ENCODE results near the gene MBD3L2B. TPM values are rescaled to one million over a fixed set of nuclear protein-coding genes. Genes with fewer than 3 reads are reported as not detected.
"Not testable (repeated sequence)": the region's sequence is repeated elsewhere in the genome, so short reads cannot be mapped to it uniquely, and the experiment has no call there.

MBD3L2B gene
- total RNA-seq, 1 donor: not detected

GRCh38 chr19:7049021-7049420, 27.8 kb upstream of the MBD3L2B start, which contains the start of gene MBD3L2:
TSS of gene MBD3L2 (plus strand) at chr19:7049321. CDS start at chr19:7049374, 53 bp downstream.
- not testable (repeated sequence) for H3K4me1 ChIP-seq (ENCODE audit: insufficient read depth, low read length); H3K9me3 ChIP-seq (ENCODE audit: low read depth, low read length); H3K4me3 ChIP-seq (ENCODE audit: low read length); H3K27me3 ChIP-seq (ENCODE audit: insufficient read depth, low read length)

- not testable (repeated sequence) for H3K4me3 ChIP-seq (ENCODE audit: low read length); H3K27me3 ChIP-seq (ENCODE audit: insufficient read depth, low read length)
Observed at GRCh38 chr19:7041563-7041962, 20.3 kb upstream of the MBD3L2B start.

GRCh38 chr19:7040079-7040478, 18.8 kb upstream of the MBD3L2B start, which contains the start of gene MBD3L4:
TSS of gene MBD3L4 (minus strand) at chr19:7040179. CDS start at chr19:7040144, 35 bp downstream.
- not testable (repeated sequence) for H3K4me3 ChIP-seq (ENCODE audit: low read length); H3K27me3 ChIP-seq (ENCODE audit: insufficient read depth, low read length); H3K9me3 ChIP-seq (ENCODE audit: low read depth, low read length); H3K4me1 ChIP-seq (ENCODE audit: insufficient read depth, low read length)

More at GRCh38 chr19:7041563-7041962, 20.3 kb upstream of the MBD3L2B start:
- H3K4me1 ChIP-seq (ENCODE audit: insufficient read depth, low read length); H3K9me3 ChIP-seq (ENCODE audit: low read depth, low read length): not testable (repeated sequence)

- not testable (repeated sequence) for H3K9me3 ChIP-seq (ENCODE audit: low read depth, low read length); H3K4me3 ChIP-seq (ENCODE audit: low read length); H3K4me1 ChIP-seq (ENCODE audit: insufficient read depth, low read length); H3K27me3 ChIP-seq (ENCODE audit: insufficient read depth, low read length)
Observed at GRCh38 chr19:7030278-7030677, 9.0 kb upstream of the MBD3L2B start, which contains the start of gene MBD3L5. TSS of gene MBD3L5 (plus strand) at chr19:7030578. CDS start at chr19:7030612, 34 bp downstream.

- H3K9me3 ChIP-seq (ENCODE audit: low read depth, low read length); H3K27me3 ChIP-seq (ENCODE audit: insufficient read depth, low read length); H3K4me1 ChIP-seq (ENCODE audit: insufficient read depth, low read length); H3K4me3 ChIP-seq (ENCODE audit: low read length): not testable (repeated sequence)
Observed at GRCh38 chr19:7028790-7029189, 7.6 kb upstream of the MBD3L2B start.

- Histone ChIP-seq H3K9me3 (ENCODE audit: low read depth, low read length) (no peaks in the 10 kb centered on the region), H3K4me1 (ENCODE audit: insufficient read depth, low read length) (no peaks in the 10 kb centered on the region), H3K27me3 (ENCODE audit: insufficient read depth, low read length) (no peaks in the 10 kb centered on the region), H3K4me3 (ENCODE audit: low read length) (no peak overlapping the region)
Observed at GRCh38 chr19:7018828-7019227, 2.4 kb downstream of the MBD3L2B start.

- H3K9me3 ChIP-seq (ENCODE audit: low read depth, low read length): no peaks in the 10 kb centered on the region
- peaks cover 12% of the 10 kb centered on the region for H3K4me1 ChIP-seq (ENCODE audit: insufficient read depth, low read length)
- H3K27me3 ChIP-seq (ENCODE audit: insufficient read depth, low read length): no peaks in the 10 kb centered on the region
- H3K4me3 ChIP-seq (ENCODE audit: low read length): no peak overlapping the region
Observed at GRCh38 chr19:7013678-7014077, 7.6 kb downstream of the MBD3L2B start.

GRCh38 chr19:7010722-7011593, 10.3 kb downstream of the MBD3L2B start:
- no peaks in the 10 kb centered on the region for H3K27me3 ChIP-seq (ENCODE audit: insufficient read depth, low read length)
- peaks cover 18% of the 10 kb centered on the region for H3K4me1 ChIP-seq (ENCODE audit: insufficient read depth, low read length)

GRCh38 chr19:7007859-7008258, 13.4 kb downstream of the MBD3L2B start:
- Histone ChIP-seq H3K9me3 (ENCODE audit: low read depth, low read length) (no peaks in the 10 kb centered on the region), H3K27me3 (ENCODE audit: insufficient read depth, low read length) (no peaks in the 10 kb centered on the region), H3K4me1 (ENCODE audit: insufficient read depth, low read length) (peaks cover 18% of the 10 kb centered on the region), H3K4me3 (ENCODE audit: low read length) (no peak overlapping the region)

More at GRCh38 chr19:7010722-7011593, 10.3 kb downstream of the MBD3L2B start:
- H3K4me3 ChIP-seq (ENCODE audit: low read length): no peak overlapping the region
- H3K9me3 ChIP-seq (ENCODE audit: low read depth, low read length): no peaks in the 10 kb centered on the region

GRCh38 chr19:7006135-7006704, 15.0 kb downstream of the MBD3L2B start:
- Histone ChIP-seq H3K4me1 (ENCODE audit: insufficient read depth, low read length) (peaks cover 24% of the 10 kb centered on the region), H3K4me3 (ENCODE audit: low read length) (no peak overlapping the region), H3K27me3 (ENCODE audit: insufficient read depth, low read length) (no peaks in the 10 kb centered on the region), H3K9me3 (ENCODE audit: low read depth, low read length) (no peaks in the 10 kb centered on the region)

GRCh38 chr19:7004313-7004931, 16.8 kb downstream of the MBD3L2B start:
- no peaks in the 10 kb centered on the region for H3K27me3 ChIP-seq (ENCODE audit: insufficient read depth, low read length)
- no peaks in the 10 kb centered on the region for H3K9me3 ChIP-seq (ENCODE audit: low read depth, low read length)
- no peak overlapping the region for H3K4me3 ChIP-seq (ENCODE audit: low read length)
- H3K4me1 ChIP-seq (ENCODE audit: insufficient read depth, low read length): peaks cover 37% of the 10 kb centered on the region

GRCh38 chr19:7000816-7001215, 20.4 kb downstream of the MBD3L2B start:
- no peak overlapping the region for H3K4me3 ChIP-seq (ENCODE audit: low read length)

GRCh38 chr19:7000333-7000732, 20.9 kb downstream of the MBD3L2B start:
- peaks cover 42% of the 10 kb centered on the region for H3K4me1 ChIP-seq (ENCODE audit: insufficient read depth, low read length)
- no peaks in the 10 kb centered on the region for H3K9me3 ChIP-seq (ENCODE audit: low read depth, low read length)
- no peak overlapping the region for H3K4me3 ChIP-seq (ENCODE audit: low read length)
- H3K27me3 ChIP-seq (ENCODE audit: insufficient read depth, low read length): no peaks in the 10 kb centered on the region

More at GRCh38 chr19:7000816-7001215, 20.4 kb downstream of the MBD3L2B start:
- H3K4me1 ChIP-seq (ENCODE audit: insufficient read depth, low read length): peaks cover 42% of the 10 kb centered on the region
- no peaks in the 10 kb centered on the region for H3K9me3 ChIP-seq (ENCODE audit: low read depth, low read length)
- no peaks in the 10 kb centered on the region for H3K27me3 ChIP-seq (ENCODE audit: insufficient read depth, low read length)

GRCh38 chr19:6999933-7000332, 21.3 kb downstream of the MBD3L2B start:
- H3K27me3 ChIP-seq (ENCODE audit: insufficient read depth, low read length): no peaks in the 10 kb centered on the region
- H3K9me3 ChIP-seq (ENCODE audit: low read depth, low read length): no peaks in the 10 kb centered on the region
- peaks cover 42% of the 10 kb centered on the region for H3K4me1 ChIP-seq (ENCODE audit: insufficient read depth, low read length)
- no peak overlapping the region for H3K4me3 ChIP-seq (ENCODE audit: low read length)
